ENCODE results near the gene NPFF. TPM values are rescaled to one million over a fixed set of nuclear protein-coding genes. Genes with fewer than 3 reads are reported as not detected.

The NPFF gene
- total and polyA plus RNA-seq, 2 of the 13 experiments (the other 11 are each of a cell fraction or from before 2014, with no cell fraction given): not detected

DNA sequence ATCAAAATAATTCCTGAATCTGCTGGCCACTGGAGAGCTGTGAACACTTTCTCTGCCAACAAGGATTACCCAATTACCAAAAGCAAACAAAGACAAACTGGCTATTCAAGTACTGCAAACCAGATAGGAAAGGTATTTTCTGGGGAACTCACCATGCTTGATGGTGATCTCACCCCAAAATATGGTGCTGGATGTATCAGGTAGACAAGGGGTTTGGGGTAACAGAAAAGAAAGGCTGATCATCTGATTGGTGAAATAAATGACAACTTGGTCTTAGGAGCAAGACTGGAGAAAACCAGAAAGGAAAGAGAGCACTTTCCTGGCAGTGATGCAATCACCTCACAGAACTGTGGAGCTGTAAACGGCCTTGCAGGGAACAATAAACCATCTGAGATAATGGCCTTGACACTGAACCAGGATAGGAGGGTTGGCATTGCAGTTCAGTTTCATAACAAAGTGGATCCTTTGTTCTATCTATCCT lies 31.0 kb upstream of the NPFF start (continued):
- TF ChIP-seq, protein P1, sequence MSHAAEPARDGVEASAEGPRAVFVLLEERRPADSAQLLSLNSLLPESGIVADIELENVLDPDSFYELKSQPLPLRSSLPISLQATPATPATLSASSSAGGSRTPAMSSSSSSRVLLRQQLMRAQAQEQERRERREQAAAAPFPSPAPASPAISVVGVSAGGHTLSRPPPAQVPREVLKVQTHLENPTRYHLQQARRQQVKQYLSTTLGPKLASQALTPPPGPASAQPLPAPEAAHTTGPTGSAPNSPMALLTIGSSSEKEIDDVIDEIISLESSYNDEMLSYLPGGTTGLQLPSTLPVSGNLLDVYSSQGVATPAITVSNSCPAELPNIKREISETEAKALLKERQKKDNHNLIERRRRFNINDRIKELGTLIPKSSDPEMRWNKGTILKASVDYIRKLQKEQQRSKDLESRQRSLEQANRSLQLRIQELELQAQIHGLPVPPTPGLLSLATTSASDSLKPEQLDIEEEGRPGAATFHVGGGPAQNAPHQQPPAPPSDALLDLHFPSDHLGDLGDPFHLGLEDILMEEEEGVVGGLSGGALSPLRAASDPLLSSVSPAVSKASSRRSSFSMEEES (CRISPR knock-in tag; IDR thresholded peaks at IDR 0.05): peak; percentile 50; the same call in 1 of the 2 replicates
- TF ChIP-seq GFI1 (CRISPR knock-in tag; IDR thresholded peaks at IDR 0.05; ENCODE audit: borderline replicate concordance): peak; percentile 61; the same call in 1 of the 2 replicates
- TF ChIP-seq, protein P2, sequence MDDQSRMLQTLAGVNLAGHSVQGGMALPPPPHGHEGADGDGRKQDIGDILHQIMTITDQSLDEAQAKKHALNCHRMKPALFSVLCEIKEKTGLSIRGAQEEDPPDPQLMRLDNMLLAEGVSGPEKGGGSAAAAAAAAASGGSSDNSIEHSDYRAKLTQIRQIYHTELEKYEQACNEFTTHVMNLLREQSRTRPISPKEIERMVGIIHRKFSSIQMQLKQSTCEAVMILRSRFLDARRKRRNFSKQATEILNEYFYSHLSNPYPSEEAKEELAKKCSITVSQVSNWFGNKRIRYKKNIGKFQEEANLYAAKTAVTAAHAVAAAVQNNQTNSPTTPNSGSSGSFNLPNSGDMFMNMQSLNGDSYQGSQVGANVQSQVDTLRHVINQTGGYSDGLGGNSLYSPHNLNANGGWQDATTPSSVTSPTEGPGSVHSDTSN (CRISPR knock-in tag; IDR thresholded peaks at IDR 0.05; ENCODE audit: borderline replicate concordance): no peak
- TF ChIP-seq, protein P3, sequence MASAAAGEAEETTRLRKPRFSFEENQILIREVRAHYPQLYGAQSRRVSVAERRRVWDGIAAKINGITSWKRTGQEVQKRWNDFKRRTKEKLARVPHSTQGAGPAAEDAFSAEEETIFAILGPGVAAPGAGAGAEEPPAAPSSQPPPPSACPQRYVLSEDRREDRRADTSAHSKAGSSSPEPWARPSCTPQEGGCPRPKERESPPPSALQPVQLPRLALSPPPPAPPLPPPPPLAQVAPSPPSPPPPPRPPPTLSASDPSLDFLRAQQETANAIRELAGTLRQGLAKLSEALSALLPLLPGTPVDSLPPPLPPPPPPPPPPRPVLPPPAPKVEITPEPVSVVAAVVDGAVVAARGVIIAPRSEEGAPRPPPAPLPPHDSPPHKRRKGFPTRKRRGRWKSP (CRISPR knock-in tag; IDR thresholded peaks at IDR 0.05): peak; percentile 65; the same call in 1 of the 2 replicates
- TF ChIP-seq, protein P4, sequence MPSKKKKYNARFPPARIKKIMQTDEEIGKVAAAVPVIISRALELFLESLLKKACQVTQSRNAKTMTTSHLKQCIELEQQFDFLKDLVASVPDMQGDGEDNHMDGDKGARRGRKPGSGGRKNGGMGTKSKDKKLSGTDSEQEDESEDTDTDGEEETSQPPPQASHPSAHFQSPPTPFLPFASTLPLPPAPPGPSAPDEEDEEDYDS (CRISPR knock-in tag; IDR thresholded peaks at IDR 0.05): peak; percentile 42; the same call in 1 of the 2 replicates
- TF ChIP-seq GABPA (IDR thresholded peaks at IDR 0.05; ENCODE audit: low read depth, low read length): no peak
- 0 out of 2 replicates have a peak, but pooled peaks have one; percentile 38 for TF ChIP-seq GABPA (CRISPR knock-in tag; IDR thresholded peaks at IDR 0.05; ENCODE audit: low read depth)
- TF ChIP-seq ATF1 (CRISPR knock-in tag; IDR thresholded peaks at IDR 0.05): peak; percentile 44; the same call in 1 of the 2 replicates
- TF ChIP-seq ZNF367 (CRISPR knock-in tag; IDR thresholded peaks at IDR 0.05; ENCODE audit: borderline replicate concordance): 0 out of 2 replicates have a peak, but pooled peaks have one; percentile 34
- TF ChIP-seq ZNF432 (CRISPR knock-in tag; IDR thresholded peaks at IDR 0.05; ENCODE audit: borderline replicate concordance): no peak
- peak; percentile 72; the same call in 1 of the 2 replicates for TF ChIP-seq HMG20B (CRISPR knock-in tag; conservative IDR thresholded peaks at IDR 0.05)
- TF ChIP-seq ZNF569 (CRISPR knock-in tag; IDR thresholded peaks at IDR 0.05; ENCODE audit: borderline replicate concordance): no peak
- TF ChIP-seq STAG1 (CRISPR knock-in tag; IDR thresholded peaks at IDR 0.05): peak; percentile 12; the same call in 1 of the 2 replicates
- peak; percentile 58; the same call in 1 of the 2 replicates for TF ChIP-seq ZNF589 (CRISPR knock-in tag; conservative IDR thresholded peaks at IDR 0.05)
- peak; percentile 63; the same call in 1 of the 2 replicates for TF ChIP-seq NR2F2 (IDR thresholded peaks at IDR 0.05; ENCODE audit: borderline replicate concordance, low read depth)
- TF ChIP-seq, protein P5, sequence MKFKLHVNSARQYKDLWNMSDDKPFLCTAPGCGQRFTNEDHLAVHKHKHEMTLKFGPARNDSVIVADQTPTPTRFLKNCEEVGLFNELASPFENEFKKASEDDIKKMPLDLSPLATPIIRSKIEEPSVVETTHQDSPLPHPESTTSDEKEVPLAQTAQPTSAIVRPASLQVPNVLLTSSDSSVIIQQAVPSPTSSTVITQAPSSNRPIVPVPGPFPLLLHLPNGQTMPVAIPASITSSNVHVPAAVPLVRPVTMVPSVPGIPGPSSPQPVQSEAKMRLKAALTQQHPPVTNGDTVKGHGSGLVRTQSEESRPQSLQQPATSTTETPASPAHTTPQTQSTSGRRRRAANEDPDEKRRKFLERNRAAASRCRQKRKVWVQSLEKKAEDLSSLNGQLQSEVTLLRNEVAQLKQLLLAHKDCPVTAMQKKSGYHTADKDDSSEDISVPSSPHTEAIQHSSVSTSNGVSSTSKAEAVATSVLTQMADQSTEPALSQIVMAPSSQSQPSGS (CRISPR knock-in tag; IDR thresholded peaks at IDR 0.05): peak; percentile 93
- peak; percentile 40; the same call in 1 of the 2 replicates for TF ChIP-seq ZMYM3 (CRISPR knock-in tag; IDR thresholded peaks at IDR 0.05)
- TF ChIP-seq, protein P6, sequence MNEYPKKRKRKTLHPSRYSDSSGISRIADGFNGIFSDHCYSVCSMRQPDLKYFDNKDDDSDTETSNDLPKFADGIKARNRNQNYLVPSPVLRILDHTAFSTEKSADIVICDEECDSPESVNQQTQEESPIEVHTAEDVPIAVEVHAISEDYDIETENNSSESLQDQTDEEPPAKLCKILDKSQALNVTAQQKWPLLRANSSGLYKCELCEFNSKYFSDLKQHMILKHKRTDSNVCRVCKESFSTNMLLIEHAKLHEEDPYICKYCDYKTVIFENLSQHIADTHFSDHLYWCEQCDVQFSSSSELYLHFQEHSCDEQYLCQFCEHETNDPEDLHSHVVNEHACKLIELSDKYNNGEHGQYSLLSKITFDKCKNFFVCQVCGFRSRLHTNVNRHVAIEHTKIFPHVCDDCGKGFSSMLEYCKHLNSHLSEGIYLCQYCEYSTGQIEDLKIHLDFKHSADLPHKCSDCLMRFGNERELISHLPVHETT (CRISPR knock-in tag; conservative IDR thresholded peaks at IDR 0.05): no peak
- peak; percentile 42; the same call in 1 of the 2 replicates for TF ChIP-seq ZNF766 (CRISPR knock-in tag; IDR thresholded peaks at IDR 0.05; ENCODE audit: borderline replicate concordance)
- TF ChIP-seq NCOA2 (CRISPR knock-in tag; IDR thresholded peaks at IDR 0.05): peak; percentile 96
- TF ChIP-seq NFIC (IDR thresholded peaks at IDR 0.05; ENCODE audit: low read length): peak; percentile 59; the same call in 1 of the 2 replicates
- TF ChIP-seq CHD4 (IDR thresholded peaks at IDR 0.05; ENCODE audit: borderline replicate concordance, low read length): peak; percentile 88; the same call in 1 of the 2 replicates
- TF ChIP-seq KLF12 (CRISPR knock-in tag; IDR thresholded peaks at IDR 0.05; ENCODE audit: borderline replicate concordance): peak; percentile 68; the same call in 1 of the 2 replicates
- peak; percentile 62; the same call in 1 of the 2 replicates for TF ChIP-seq ZNF670 (CRISPR knock-in tag; IDR thresholded peaks at IDR 0.05; ENCODE audit: borderline replicate concordance)
